Neuronal stem cell (in vitro differentiated cells): ENCODE measurements around the gene LLGL2.

Experiments
- DNase-seq: peaks from one replicate; pipeline ENCODE4 v3.0.0-alpha.2; 2013; ENCODE audit warnings: low spot score
- H2AFZ ChIP-seq: one replicate; pipeline ENCODE4 v1.6.1; 2013; ENCODE audit warnings: mild to moderate bottlenecking, low read length, inconsistent platforms
- H2AK5ac ChIP-seq: 2 replicates; pipeline ENCODE4 v1.6.1; 2013; ENCODE audit warnings: low read depth, mild to moderate bottlenecking, inconsistent platforms, low read length, moderate library complexity, mixed read lengths
- H2BK120ac ChIP-seq: 2 replicates; pipeline ENCODE4 v1.6.1; 2013; ENCODE audit warnings: low read depth, mild to moderate bottlenecking, inconsistent platforms, low read length, moderate library complexity, mixed read lengths
- H2BK12ac ChIP-seq: one replicate; pipeline ENCODE4 v1.6.1; 2013; ENCODE audit warnings: low read length, inconsistent platforms
- H2BK15ac ChIP-seq: 2 replicates; pipeline ENCODE4 v1.6.1; 2013; ENCODE audit warnings: mild to moderate bottlenecking, low read length, inconsistent platforms, mixed read lengths
- H2BK5ac ChIP-seq: one replicate; pipeline ENCODE4 v1.6.1; 2013; ENCODE audit warnings: inconsistent platforms, mild to moderate bottlenecking, low read length, moderate library complexity
- H3K14ac ChIP-seq: one replicate; pipeline ENCODE4 v1.6.1; 2013; ENCODE audit warnings: low read length, inconsistent platforms
- H3K18ac ChIP-seq: 2 replicates; pipeline ENCODE4 v1.6.1; 2013; ENCODE audit warnings: low read length, inconsistent platforms
- H3K23ac ChIP-seq: 2 replicates; pipeline ENCODE4 v1.6.1; 2013; ENCODE audit warnings: low read depth, mild to moderate bottlenecking, mixed read lengths, low read length, inconsistent platforms; ENCODE audit not compliant: poor library complexity
- H3K27ac ChIP-seq: replicated peaks from 3 replicates; pipeline ENCODE4 v1.5.1; 2013; ENCODE audit warnings: low read length, inconsistent platforms
- H3K27me3 ChIP-seq, 3 experiments: 2 replicates each; pipeline ENCODE4 v1.6.1; 2013; ENCODE audit warnings: low read length in 3 of 3, mild to moderate bottlenecking in 2 of 3, inconsistent platforms in 1 of 3, low read depth in 1 of 3, mixed read lengths in 1 of 3, moderate library complexity in 1 of 3; ENCODE audit not compliant: control insufficient read depth in 3 of 3, insufficient read depth in 3 of 3
- H3K36me3 ChIP-seq, 2 donors: replicated peaks in 1 of 2; 2 replicates each; pipeline ENCODE4 v1.6.1; 2013; ENCODE audit warnings: low read length in 2 of 2; ENCODE audit not compliant: control insufficient read depth in 2 of 2, insufficient read depth in 2 of 2
- H3K4ac ChIP-seq: 2 replicates; pipeline ENCODE4 v1.6.1; 2013; ENCODE audit warnings: inconsistent platforms, mild to moderate bottlenecking, low read length, moderate library complexity
- H3K4me1 ChIP-seq, 2 donors: 1 replicate in 1 of 2; 2 replicates in 1 of 2; pipeline ENCODE4 v1.6.1; 2013; ENCODE audit warnings: low read length in 2 of 2, low read depth in 1 of 2; ENCODE audit not compliant: control insufficient read depth in 2 of 2, insufficient read depth in 1 of 2
- H3K4me2 ChIP-seq: one replicate; pipeline ENCODE4 v1.6.1; 2013; ENCODE audit warnings: mild to moderate bottlenecking, low read length, inconsistent platforms; ENCODE audit not compliant: insufficient read depth, poor library complexity, severe bottlenecking
- H3K4me3 ChIP-seq, 2 donors: 2 replicates each; pipeline ENCODE4 v1.5.1; 2013; ENCODE audit warnings: low read length in 2 of 2, mild to moderate bottlenecking in 2 of 2, inconsistent platforms in 1 of 2, moderate library complexity in 1 of 2
- H3K79me1 ChIP-seq: one replicate; pipeline ENCODE4 v1.6.1; 2013; ENCODE audit warnings: low read depth, mild to moderate bottlenecking, inconsistent platforms, low read length, moderate library complexity
- H3K9ac ChIP-seq: one replicate; pipeline ENCODE4 v1.6.1; 2013; ENCODE audit warnings: mild to moderate bottlenecking, low read depth, low read length, inconsistent platforms; ENCODE audit not compliant: poor library complexity
- H3K9me3 ChIP-seq, 2 donors: replicated peaks in 1 of 2; 2 replicates each; pipeline versions ENCODE3 to v1.6.1; 2013; ENCODE audit warnings: low read length in 2 of 2, mild to moderate bottlenecking in 2 of 2, inconsistent platforms in 1 of 2, low read depth in 1 of 2, mixed read lengths in 1 of 2, moderate library complexity in 1 of 2; ENCODE audit not compliant: control insufficient read depth in 2 of 2, insufficient read depth in 1 of 2
- H4K8ac ChIP-seq: one replicate; pipeline ENCODE4 v1.6.1; 2013; ENCODE audit warnings: low read depth, mild to moderate bottlenecking, inconsistent platforms, low read length, moderate library complexity
- H4K91ac ChIP-seq: one replicate; pipeline ENCODE4 v1.6.1; 2013; ENCODE audit warnings: low read length, low read depth, mild to moderate bottlenecking, inconsistent platforms; ENCODE audit not compliant: poor library complexity
- WGBS, 2 donors: extraction: QIAGEN DNeasy Blood & Tissue Kit; methylation state at CpG; one replicate each; pipeline ENCODE4 v1.1.7; 2013; ENCODE audit warnings: missing lambda C conversion rate in 2 of 2, mixed read lengths in 1 of 2; ENCODE audit not compliant: insufficient read length in 2 of 2, insufficient replicate concordance in 1 of 2; ENCODE audit errors: extremely low coverage in 2 of 2; 5-methylcytosine and 5-hydroxymethylcytosine counted together

Gene LLGL2

DNA sequence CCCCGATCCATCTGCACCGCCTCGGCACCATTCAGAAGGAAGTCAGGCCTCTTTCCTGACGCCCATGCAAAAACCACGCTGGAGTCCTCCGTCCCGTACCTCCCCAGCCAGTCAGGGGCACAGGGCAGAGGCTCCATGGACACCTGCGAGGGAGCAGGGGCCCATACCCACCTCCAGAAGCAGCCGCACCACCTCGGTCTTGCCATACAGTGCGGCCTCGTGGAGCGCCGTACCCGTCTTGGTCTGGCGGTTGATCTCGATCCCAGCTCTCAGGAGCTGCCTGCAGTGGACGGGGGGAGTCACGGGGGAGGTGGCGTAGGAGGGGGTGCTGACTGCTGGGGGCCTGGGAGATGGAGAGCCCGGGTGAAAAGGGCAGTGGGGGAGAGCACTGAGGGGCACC is 19.4 kb upstream of the LLGL2 start:
- no peak for DNase-seq
- Histone ChIP-seq H2AFZ (no peak overlapping the region), H3K4me3 (no peak overlapping the region), H2BK120ac (no peak overlapping the region), H3K4me2 (no peak overlapping the region), H2BK5ac (no peak overlapping the region), H3K36me3 (peaks cover 32 to 86% of the 10 kb centered on the region in 2 donors), H4K91ac (no peak overlapping the region), H3K9ac (no peak overlapping the region), H2BK12ac (no peak overlapping the region), H3K18ac (no peak overlapping the region), H3K9me3 (no peaks in the 10 kb centered on the region), H3K27me3 (no peaks in the 10 kb centered on the region), H3K79me1 (peaks cover 21% of the 10 kb centered on the region), H3K4ac (no peak overlapping the region), H3K4me1 (peaks cover 0 to 3% of the 10 kb centered on the region in 2 donors), H2AK5ac (no peak overlapping the region), H2BK15ac (no peak overlapping the region), H3K23ac (peak overlapping the region; percentile 65), H4K8ac (no peak overlapping the region), H3K14ac (no peak overlapping the region), H3K27ac (no peak overlapping the region)
- WGBS, 2 donors, result no CpG with 5 or more reads among the region's 21 CpGs

DNA sequence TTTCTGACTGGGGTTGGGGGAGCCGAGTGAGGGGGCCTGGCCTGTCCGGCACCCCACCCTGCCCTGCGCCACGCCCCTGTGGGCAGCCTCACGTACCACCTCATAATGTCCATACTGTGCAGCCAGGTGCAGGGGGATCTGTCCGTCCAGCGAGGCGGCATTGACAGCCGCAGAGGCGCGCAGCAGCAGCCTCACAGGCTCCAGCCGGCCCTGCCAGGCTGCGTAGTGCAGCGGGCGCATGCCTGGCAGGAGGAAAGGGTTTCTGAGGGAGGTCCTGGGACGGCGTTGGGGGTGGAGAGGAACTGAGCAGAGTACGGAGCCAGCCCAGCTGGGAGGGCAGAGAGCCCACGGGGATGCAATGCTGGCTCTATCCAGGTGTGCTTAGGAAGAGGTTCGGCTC is 18.6 kb upstream of the LLGL2 start:
- Histone ChIP-seq H3K27ac (no peak overlapping the region), H3K79me1 (peaks cover 22% of the 10 kb centered on the region), H3K27me3 (no peaks in the 10 kb centered on the region), H3K4me3 (no peak overlapping the region), H2BK5ac (no peak overlapping the region), H3K18ac (no peak overlapping the region), H3K4me2 (no peak overlapping the region), H2BK120ac (no peak overlapping the region), H3K9ac (no peak overlapping the region), H4K91ac (no peak overlapping the region), H3K23ac (no peak overlapping the region), H2AFZ (no peak overlapping the region), H4K8ac (no peak overlapping the region), H3K4me1 (peaks cover 0 to 4% of the 10 kb centered on the region in 2 donors), H2AK5ac (no peak overlapping the region), H3K9me3 (no peaks in the 10 kb centered on the region), H3K14ac (no peak overlapping the region), H2BK15ac (no peak overlapping the region), H3K4ac (no peak overlapping the region), H2BK12ac (no peak overlapping the region), H3K36me3 (peaks cover 32 to 87% of the 10 kb centered on the region in 2 donors)
- no peak for DNase-seq
- WGBS, 2 donors, result no CpG with 5 or more reads among the region's 20 CpGs

DNA sequence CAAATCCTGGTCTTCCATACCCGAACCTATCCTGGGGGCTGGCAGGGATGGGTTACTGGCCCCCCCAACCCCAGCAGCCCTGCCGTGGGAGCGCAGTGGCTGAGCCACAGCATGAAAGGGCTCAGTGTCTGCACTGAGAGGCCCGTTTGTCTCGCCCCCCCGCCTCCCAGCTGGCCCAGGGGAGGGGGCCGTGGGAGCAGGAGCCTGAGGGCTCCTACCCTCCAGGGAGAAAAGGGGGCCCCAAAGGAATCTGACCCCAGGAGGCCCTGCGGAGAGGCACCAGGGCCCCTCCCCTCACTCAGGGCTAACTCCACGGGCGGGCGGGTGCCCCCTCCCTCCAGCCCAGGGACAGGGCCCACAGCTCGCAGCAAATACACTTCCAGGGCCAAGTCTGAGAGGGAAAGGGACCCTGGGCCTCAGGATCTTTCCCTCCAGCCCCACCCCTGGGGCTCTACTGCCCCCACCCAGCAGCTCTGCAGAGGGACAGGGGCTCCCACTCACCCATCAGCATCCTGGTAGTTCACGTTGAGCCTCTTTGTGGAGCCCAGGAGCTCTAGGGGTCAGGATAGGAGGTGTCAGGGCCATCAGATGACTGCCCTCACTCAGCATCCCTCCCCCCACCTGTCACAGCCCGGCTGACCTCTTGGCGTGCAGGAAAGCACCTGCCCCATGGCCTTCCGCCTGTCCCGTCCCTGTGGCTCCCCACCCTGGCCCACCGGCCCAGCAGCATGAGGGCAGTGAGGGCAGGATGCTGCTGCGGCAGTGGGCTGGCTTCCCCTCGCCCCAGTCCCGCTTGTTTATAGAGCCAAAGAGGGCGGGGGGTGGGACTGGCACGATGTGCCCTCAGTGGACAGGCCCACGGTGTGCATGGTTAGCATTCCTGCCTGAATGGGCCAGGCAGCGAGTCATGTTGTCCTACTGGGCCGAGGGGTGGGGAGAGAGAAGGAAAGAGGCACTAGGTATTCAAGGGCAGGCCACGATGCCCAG is 17.5 kb upstream of the LLGL2 start:
- peak overlapping the region; percentile 66 for H3K4ac ChIP-seq
- peak overlapping the region; percentile 19 for H2BK5ac ChIP-seq
- no peak overlapping the region for H2BK120ac ChIP-seq
- peak overlapping the region; percentile 44 for H3K9ac ChIP-seq
- H2BK15ac ChIP-seq, result no peak overlapping the region
- no peak overlapping the region for H2AFZ ChIP-seq
- no peak for DNase-seq
- peak overlapping the region; percentile 25 for H3K4me2 ChIP-seq
- H4K8ac ChIP-seq, result no peak overlapping the region
- WGBS, 2 donors, result no CpG with 5 or more reads among the region's 27 CpGs
- H3K9me3 ChIP-seq, result no peaks in the 10 kb centered on the region
- no peak overlapping the region for H3K27ac ChIP-seq
- H3K4me1 ChIP-seq, result peaks cover 0 to 5% of the 10 kb centered on the region in 2 donors
- peaks cover 31 to 91% of the 10 kb centered on the region in 2 donors for H3K36me3 ChIP-seq
- H3K27me3 ChIP-seq, result no peaks in the 10 kb centered on the region
- H3K23ac ChIP-seq, result peak overlapping the region; percentile 3
- H4K91ac ChIP-seq, result no peak overlapping the region
- no peak overlapping the region for H2AK5ac ChIP-seq
- H3K79me1 ChIP-seq, result peaks cover 23% of the 10 kb centered on the region
- H2BK12ac ChIP-seq, result peak overlapping the region; percentile 84
- peak overlapping the region; percentile 58 for H3K18ac ChIP-seq
- no peak overlapping the region for H3K4me3 ChIP-seq
- H3K14ac ChIP-seq, result no peak overlapping the region

DNA sequence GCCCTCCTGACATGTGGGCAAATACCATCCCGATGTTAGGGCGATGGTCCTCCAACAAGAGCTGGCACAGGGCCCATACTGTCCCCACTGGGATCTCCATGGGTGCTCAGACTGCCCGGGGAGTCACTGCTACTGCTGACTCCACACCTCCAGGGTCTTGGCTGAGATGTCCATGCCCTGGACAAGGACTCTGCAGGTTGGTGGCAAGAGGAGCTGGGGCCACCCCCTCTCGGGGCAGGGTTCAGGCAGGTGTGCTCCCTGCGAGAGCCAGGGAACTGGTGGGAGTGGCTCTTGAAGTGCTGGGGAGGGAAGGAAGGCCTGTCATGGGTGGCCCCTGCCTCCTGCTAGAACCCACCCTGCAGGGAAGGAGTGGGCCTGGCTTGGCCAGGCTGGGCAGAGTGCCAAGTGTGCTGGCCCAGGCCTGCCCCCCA is 16.6 kb upstream of the LLGL2 start:
- Histone ChIP-seq H4K91ac (no peak overlapping the region), H2BK12ac (no peak overlapping the region), H2BK120ac (no peak overlapping the region), H3K79me1 (peaks cover 23% of the 10 kb centered on the region), H3K4me1 (peaks cover 4 to 6% of the 10 kb centered on the region in 2 donors), H3K14ac (no peak overlapping the region), H3K4me3 (peak overlapping the region in 1 of 2 donors; percentile 38), H3K27me3 (no peaks in the 10 kb centered on the region), H4K8ac (no peak overlapping the region), H2BK15ac (no peak overlapping the region), H3K9ac (no peak overlapping the region), H3K9me3 (no peaks in the 10 kb centered on the region), H2AK5ac (no peak overlapping the region), H3K4ac (no peak overlapping the region), H3K23ac (no peak overlapping the region), H3K18ac (no peak overlapping the region), H3K36me3 (peaks cover 33 to 91% of the 10 kb centered on the region in 2 donors), H2AFZ (no peak overlapping the region), H2BK5ac (peak overlapping the region; percentile 20), H3K27ac (no peak overlapping the region), H3K4me2 (no peak overlapping the region)
- DNase-seq, result no peak
- no CpG with 5 or more reads among the region's 5 CpGs for WGBS, 2 donors
